K562 (cell line): ENCODE data around the gene DHTKD1. TPM values are rescaled to one million over a fixed set of nuclear protein-coding genes. Genes with fewer than 3 reads are reported as not detected.

ENCODE experiments used
- CHD4 ChIP-seq: fragments of 200-600 bp; sonication (generic); IDR thresholded peaks from 3 replicates; pipeline ENCODE4 v1.6.1; 2012; ENCODE audit warnings: low read depth, mild to moderate bottlenecking, mixed read lengths, low read length, inconsistent platforms; ENCODE audit not compliant: insufficient read depth, insufficient replicate concordance, poor library complexity, severe bottlenecking
- GTF2F1 ChIP-seq: IDR thresholded peaks from 2 replicates; pipeline ENCODE4 v1.6.1; 2011; ENCODE audit warnings: low read depth, low read length, improper control_type of control experiment
- HDAC2 ChIP-seq: fragments of 450-650 bp; IDR thresholded peaks from 2 replicates; pipeline ENCODE4 v1.6.1; 2016; ENCODE audit warnings: mild to moderate bottlenecking
- NKRF ChIP-seq: fragments of 450-650 bp; IDR thresholded peaks from 2 replicates; pipeline ENCODE4 v1.6.1; 2016; ENCODE audit warnings: borderline replicate concordance
- POLR2AphosphoS2 ChIP-seq: IDR thresholded peaks from 2 replicates; pipeline ENCODE4 v1.6.1; 2012; ENCODE audit warnings: low read length, improper control_type of control experiment
- POLR2AphosphoS5 ChIP-seq: IDR thresholded peaks from 2 replicates; pipeline ENCODE4 v1.6.1; 2011; ENCODE audit warnings: mild to moderate bottlenecking, low read depth, low read length, moderate library complexity; ENCODE audit not compliant: control insufficient read depth, insufficient read depth
- RBM15 ChIP-seq: fragments of 200-400 bp; formaldehyde crosslinking; IDR thresholded peaks from 2 replicates; pipeline ENCODE4 v1.6.1; 2018; ENCODE audit warnings: mild to moderate bottlenecking, low read length, moderate library complexity; ENCODE audit not compliant: insufficient read depth
- RNF2 ChIP-seq: sonication (generic); IDR thresholded peaks from 2 replicates; pipeline ENCODE4 v1.6.1; 2016
- USF2 ChIP-seq: sonication (generic); formaldehyde crosslinking; IDR thresholded peaks from 2 replicates; pipeline ENCODE4 v1.5.0; 2020; ENCODE audit warnings: missing genetic modification reagents
- ZBTB33 ChIP-seq: sonication (generic); formaldehyde crosslinking; IDR thresholded peaks from 2 replicates; pipeline ENCODE4 v1.8.1; 2023; ENCODE audit warnings: mild to moderate bottlenecking, missing genetic modification reagents
- ZC3H4 ChIP-seq: sonication (generic); formaldehyde crosslinking; IDR thresholded peaks from 2 replicates; pipeline ENCODE4 v1.9.0; 2021; ENCODE audit warnings: missing genetic modification reagents, borderline replicate concordance
- ZEB2 ChIP-seq: fragments of 450-650 bp; IDR thresholded peaks from 2 replicates; pipeline ENCODE4 v1.6.1; 2016
- ZNF140 ChIP-seq: fragments of 250-450 bp; sonication (Bioruptor Pico); IDR thresholded peaks from 2 replicates; pipeline ENCODE4 v1.8.0; 2021; ENCODE audit warnings: moderate library complexity, mild to moderate bottlenecking, inconsistent platforms
- ZNF280A ChIP-seq: fragments of 450-650 bp; IDR thresholded peaks from 2 replicates; pipeline ENCODE4 v1.6.1; 2018; ENCODE audit warnings: mild to moderate bottlenecking, low read depth; ENCODE audit not compliant: partially characterized antibody
- ZNF639 ChIP-seq, 2 experiments: fragments of 200-800 bp in 1 of 2; sonication (Bioruptor generic) in 1 of 2; sonication (generic) in 1 of 2; formaldehyde crosslinking in 1 of 2; IDR thresholded peaks in 1 of 2; conservative IDR thresholded peaks in 1 of 2; 2 replicates each; pipeline versions ENCODE4 v1.5.0 to v1.6.1; 2016 to 2020; ENCODE audit warnings: missing compliant biosample characterization in 1 of 2, missing genetic modification characterization in 1 of 2, missing genetic modification reagents in 1 of 2
- ZNF707 ChIP-seq: fragments of 250-450 bp; sonication (Bioruptor Pico); conservative IDR thresholded peaks from 2 replicates; pipeline ENCODE4 v1.8.0; 2022; ENCODE audit warnings: inconsistent platforms, mild to moderate bottlenecking, moderate library complexity
- polyA plus RNA-seq, 8 experiments: library from polyadenylated mRNA; depleted of rRNA in 4 of 8; stranded (reverse) in 5 of 8; unstranded in 3 of 8; fragments of >200 nt; fragmentation: Nextera tagmentation in 2 of 8; fragmentation: Illumina TruSeq in 1 of 8; extraction: Ambion mirVana in 2 of 8; extraction: Trizol in 1 of 8; gene quantifications; 2 replicates each; pipeline versions ENCODE4 v1.2.1 to v1.2.3, GENCODE V29; 2011 to 2014; ENCODE audit warnings: inconsistent platforms in 1 of 8, missing spikeins in 1 of 8
- total RNA-seq, 7 experiments: library from RNA; depleted of rRNA in 6 of 7; stranded (reverse); fragments of >200 nt in 6 of 7; fragmentation: Illumina TruSeq in 2 of 7; extraction: Trizol in 2 of 7; gene quantifications; 2 replicates each; pipeline versions ENCODE4 v1.2.1 to v1.2.3, GENCODE V29; 2011 to 2021; ENCODE audit warnings: low replicate concordance in 1 of 7

DHTKD1 gene
- total and polyA plus RNA-seq, 9 of the 15 experiments (the other 6 are each of a cell fraction or from before 2014, with no cell fraction given) = 3.1 to 19.7 (median 6.8) TPM

GRCh38 chr10:12068449-12069269, at the start of gene DHTKD1 (continued):
- TF ChIP-seq USF2 (CRISPR knock-in tag) (no peak), ZNF280A (no peak), CHD4 (no peak), ZEB2 (no peak), RNF2 (peak; percentile 39; the same call in 1 of the 2 replicates), ZNF639 (CRISPR knock-in tag; conservative IDR thresholded peaks at IDR 0.05 in 1 of 2, IDR thresholded peaks at IDR 0.05 in 1 of 2) (peak in 1 of 2 experiments; percentile 55; a peak in 1 of 4 replicates), NKRF (peak; percentile 37; the same call in 1 of the 2 replicates), GTF2F1 (no peak), ZNF707 (CRISPR knock-in tag) (no peak), ZBTB33 (CRISPR knock-in tag) (peak; percentile 61; the same call in 1 of the 2 replicates), ZNF140 (CRISPR knock-in tag) (no peak), RBM15 (no peak), POLR2AphosphoS5 (peak; percentile 68), POLR2AphosphoS2 (no peak), ZC3H4 (CRISPR knock-in tag) (no peak), HDAC2 (no peak)
